Epithelial cell of prostate (primary cell): ENCODE measurements around the gene PDE4B.
"Not testable (repeated sequence)": the region's sequence is repeated elsewhere in the genome, so short reads cannot be mapped to it uniquely, and the experiment has no call there.

Experiments used
- DNase-seq: peaks from one replicate; pipeline ENCODE4 v3.0.0-alpha.2; 2011; ENCODE audit warnings: low read depth, low spot score
- H3K27ac ChIP-seq: fragments of 450-650 bp; 2 replicates; pipeline ENCODE4 v1.5.1; 2017; ENCODE audit warnings: mild to moderate bottlenecking

The PDE4B gene

DNA sequence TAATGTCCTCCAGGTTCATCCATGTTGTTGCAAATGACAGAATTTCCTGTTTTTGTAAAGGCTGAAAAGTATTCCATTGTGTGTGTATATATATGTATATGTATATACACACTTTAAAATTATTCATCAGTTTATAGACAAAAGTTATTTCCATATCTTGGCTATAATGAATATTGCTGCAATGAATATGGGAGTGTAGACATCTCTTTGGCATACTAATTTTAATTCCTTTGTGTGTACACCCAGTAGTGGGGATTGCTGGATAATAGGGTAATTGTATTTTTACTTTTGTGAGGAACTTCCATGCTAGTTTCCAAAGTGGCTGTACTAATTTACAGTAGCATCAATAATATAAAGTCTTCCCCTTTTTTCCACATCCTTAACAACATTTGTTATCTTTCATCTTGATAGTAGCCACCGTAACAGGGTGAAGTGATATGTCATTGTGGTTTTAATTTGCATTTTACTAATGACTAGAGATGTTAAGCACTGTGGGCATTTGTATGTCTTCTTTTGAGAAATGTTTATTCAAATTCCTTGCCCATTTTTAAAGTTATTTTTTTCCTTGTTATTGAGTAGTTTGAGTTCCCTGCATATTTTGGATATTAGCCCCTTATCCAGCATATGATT is 243.0 kb downstream of the PDE4B start:
- DNase-seq = no peak
- no peak overlapping the region for H3K27ac ChIP-seq

DNA sequence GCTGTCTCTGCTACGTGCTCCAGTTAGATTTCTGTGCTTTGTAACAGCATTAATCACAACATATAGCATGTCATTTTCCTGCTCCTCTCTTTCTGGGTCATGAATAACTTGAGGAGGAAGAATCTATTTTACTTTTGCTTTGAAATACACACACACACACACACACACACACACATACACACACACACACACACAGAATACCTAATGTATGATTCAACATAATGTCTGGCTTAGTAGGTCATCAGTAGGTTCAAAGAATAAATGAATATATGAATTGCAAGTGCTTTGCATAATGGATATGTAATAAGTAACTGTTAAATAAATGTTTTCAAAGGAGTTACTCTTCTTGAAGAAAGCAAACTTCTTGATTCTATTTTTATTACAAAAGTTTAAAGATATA is 249.0 kb downstream of the PDE4B start:
- H3K27ac ChIP-seq = no peak overlapping the region
- DNase-seq = no peak

DNA sequence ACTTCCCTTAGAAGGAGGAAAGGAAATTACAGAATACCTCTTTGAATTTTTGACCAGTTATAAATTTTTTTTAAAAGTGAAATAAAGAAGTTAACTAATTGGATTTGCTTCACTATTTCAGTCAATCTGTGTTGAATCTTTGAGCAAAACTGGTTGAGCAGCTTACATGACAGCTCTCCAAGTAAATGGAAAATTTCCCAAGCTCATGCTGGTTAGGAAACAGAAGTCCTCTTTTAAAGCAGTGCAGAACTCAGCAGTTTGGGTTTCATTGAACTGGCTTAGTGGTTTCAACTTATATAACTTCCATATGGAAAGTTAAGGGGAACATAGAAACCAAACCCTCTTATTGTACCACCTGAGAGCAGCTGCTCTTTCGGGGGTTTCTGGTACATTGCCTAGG is 250.5 kb downstream of the PDE4B start:
- H3K27ac ChIP-seq = no peak overlapping the region

DNA sequence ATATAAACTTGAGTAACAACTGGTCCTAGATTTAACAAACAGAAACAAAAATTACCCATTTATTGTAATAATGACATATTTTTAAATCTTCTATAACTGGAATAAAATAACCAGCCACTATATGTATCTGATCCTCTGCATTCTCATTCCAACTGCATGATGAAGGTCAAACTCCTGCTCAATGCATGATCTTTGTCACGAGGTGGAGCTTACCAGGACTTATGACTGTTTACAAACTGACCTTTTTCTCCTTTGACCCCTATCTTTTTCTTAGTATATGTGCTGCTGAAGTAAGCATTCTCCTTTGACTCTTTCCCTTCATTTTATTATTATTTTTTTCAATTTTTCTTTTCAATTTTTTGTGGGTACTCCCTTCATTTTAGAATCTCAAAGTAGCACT is 252.2 kb downstream of the PDE4B start:
- DNase-seq = no peak
- no peak overlapping the region for H3K27ac ChIP-seq

More for the DNA sequence above, 250.5 kb downstream of the PDE4B start:
- no peak for DNase-seq

DNA sequence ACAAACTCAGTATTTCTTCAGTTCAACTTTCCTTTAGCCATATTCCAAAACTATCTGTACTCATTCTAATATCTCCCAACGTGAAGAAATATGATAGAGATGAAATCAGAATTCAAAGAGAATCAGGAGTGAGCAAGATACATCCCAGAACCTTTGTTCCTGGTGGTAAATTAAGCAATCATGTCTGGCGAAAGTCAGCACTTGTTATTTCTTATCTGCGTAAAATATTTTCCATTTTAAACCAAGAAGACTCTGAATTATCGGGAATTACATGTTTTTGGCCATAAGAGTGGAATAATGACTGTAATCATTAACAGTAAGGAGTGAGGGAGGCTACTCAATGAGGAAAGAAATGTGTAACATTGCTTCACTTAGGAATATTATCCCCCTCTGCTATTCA is 253.7 kb downstream of the PDE4B start:
- no peak for DNase-seq
- H3K27ac ChIP-seq = no peak overlapping the region

DNA sequence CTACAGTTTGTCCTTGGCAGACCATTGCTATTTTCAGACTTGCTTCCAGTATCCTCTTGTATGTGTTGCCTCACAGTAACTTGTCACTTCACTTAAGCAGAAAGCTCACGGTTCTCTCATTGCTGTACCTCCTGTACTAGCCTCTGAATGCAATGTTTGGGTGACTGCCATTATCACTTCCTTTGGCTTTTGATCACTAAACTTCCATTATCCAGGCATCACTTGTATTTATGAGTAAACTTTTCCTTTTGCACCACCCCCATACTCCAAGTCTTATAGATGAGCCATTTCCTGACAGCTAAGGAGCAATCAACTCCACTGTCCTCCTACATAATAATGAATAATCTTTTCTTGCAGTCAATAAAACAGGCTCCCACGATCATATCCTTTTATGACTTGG is 255.3 kb downstream of the PDE4B start:
- no peak overlapping the region for H3K27ac ChIP-seq
- DNase-seq = no peak

DNA sequence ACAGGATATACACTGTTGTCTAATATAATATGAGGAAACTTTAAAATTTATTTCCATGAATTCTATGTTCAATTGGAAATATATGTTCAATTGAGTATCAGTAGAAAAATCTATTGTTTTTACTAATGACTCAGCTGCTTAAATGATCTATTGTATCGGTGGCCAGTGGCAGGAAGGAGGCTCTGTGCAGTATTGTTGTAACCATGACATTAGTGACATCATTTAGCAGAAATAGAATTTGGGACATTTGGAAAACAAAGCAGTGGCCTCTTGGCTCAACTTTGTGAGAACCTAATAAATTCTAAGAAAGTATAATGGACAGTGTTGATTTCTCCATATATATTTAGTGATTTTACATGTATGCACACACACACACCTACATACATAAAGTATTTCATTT is 257.4 kb downstream of the PDE4B start:
- no peak overlapping the region for H3K27ac ChIP-seq
- DNase-seq = no peak

DNA sequence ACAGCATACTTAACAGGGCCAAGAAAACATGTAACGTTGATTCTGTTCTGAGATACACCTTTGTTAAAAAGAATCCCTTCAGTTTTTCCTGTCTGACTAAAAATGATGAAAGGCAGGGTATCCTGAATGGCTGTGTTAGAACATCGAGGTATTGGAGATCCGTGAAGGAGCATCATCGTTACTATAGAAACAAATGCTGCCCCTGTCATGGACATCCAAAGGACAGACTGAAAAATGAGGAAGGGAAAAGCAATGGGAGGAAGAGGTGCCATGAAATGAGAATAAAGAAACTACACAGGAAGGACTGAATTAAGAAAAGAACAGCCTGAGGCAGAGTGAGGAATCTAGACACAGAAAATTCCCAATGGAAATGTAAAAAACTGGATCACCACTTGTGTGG is 257.9 kb downstream of the PDE4B start:
- no peak overlapping the region for H3K27ac ChIP-seq
- DNase-seq = no peak

DNA sequence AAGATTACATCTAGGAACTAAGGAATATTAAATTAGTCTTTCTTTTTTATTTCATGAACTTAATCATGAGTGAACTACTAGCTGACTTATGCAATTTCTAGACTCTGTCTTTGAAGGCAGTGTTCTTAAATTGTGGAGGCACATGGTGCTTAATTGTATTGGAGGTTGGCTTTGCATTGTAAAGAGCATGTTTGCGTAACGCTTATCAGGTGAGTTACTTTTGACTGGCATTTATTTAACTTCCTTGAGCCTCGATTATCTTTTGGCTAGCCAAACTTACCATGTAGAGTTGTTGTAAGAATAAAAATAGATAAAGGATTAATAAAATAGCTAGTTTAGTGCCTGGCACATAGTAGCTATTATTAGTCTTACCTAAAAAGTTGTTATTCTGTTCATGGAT is 262.4 kb downstream of the PDE4B start:
- no peak overlapping the region for H3K27ac ChIP-seq
- no peak for DNase-seq

DNA sequence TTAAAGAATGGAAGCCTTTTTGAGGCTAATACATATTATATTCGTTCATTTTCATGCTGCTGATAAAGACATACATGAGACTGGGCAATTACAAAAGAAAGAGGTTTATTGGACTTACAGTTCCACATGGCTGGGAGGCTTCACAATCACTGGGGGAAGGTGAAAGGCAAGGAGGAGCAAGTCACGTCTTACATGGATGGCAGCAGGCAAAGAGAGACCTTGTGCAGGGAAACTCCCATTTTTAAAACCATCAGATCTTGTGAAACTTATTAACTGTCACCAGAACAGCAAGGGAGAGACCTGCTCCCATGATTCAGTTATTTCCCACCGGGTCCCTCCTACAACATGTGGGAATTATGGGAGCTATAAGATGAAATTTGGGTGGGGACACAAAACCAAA is 264.8 kb downstream of the PDE4B start:
- H3K27ac ChIP-seq, DNase-seq: not testable (repeated sequence)

DNA sequence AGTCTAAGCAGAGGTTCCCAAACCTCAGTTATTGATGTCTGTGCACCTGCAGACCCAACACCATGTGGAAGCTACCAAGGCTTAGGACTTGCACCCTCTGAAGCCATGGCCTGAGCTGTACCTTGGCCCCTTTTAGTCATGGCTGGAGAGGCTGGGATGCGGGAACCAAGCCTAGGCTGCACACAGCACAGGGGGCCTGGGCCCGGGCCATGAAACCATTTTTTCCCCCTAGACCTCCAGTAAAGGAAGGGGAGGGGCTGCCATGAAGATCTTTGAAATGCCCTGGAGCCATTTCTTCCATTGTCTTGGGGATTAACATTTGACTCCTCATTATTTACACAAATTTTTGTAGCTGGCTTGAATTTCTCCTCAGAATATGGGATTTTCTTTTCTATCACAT is 265.9 kb downstream of the PDE4B start:
- no peak for DNase-seq
- H3K27ac ChIP-seq = no peak overlapping the region

DNA sequence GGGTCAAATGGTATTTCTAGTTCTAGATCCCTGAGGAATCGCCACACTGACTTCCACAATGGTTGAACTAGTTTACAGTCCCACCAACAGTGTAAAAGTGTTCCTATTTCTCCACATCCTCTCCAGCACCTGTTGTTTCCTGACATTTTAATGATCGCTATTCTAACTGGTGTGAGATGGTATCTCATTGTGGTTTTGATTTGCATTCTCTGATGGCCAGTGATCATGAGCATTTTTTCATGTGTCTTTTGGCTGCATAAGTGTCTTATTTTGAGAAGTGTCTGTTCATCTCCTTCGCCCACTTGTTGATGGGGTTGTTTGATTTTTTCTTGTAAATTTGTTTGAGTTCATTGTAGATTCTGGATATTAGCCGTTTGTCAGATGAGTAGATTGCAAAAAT is 274.5 kb downstream of the PDE4B start:
- DNase-seq, H3K27ac ChIP-seq: not testable (repeated sequence)

DNA sequence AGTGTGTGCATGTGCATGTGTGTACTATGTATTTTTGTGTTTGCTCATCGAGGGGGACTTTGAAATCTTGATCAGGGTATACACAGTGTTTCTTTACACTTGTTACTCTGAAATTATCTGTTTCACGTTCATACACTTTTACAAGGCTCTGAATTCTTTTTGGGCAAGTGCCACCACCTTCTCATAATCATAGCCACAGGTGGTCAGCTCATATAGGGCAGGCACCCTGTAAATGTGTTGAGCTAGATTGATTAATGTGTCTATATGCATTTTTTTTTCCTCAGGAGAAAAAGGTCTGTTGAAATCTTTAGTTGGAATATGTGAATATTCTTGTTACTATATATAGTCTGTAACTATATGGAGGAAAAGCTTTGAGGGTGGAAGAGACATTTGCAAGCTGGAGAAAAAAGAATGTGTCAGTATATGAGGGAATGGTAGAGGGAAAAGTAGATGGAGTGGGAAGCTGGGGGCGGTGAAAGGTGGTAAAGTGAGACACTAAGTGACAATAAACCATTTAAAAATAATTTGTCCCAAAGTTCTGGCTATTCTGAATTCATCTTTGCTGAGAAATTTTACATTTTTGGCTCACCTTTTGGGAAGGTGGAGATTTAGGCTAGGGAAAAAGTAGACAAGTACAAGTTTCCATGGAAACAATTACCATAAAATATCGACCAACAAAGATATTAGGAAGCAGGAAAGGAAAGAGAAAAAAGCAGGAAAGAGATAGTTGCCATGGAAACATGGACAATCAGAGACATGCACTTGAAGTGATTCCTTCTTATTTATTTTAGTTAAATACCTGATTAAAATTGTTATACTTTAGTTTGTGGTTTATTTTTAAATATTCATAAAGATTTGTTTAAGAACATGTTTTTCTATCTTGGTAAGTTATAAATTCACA is 277.5 kb downstream of the PDE4B start:
- H3K27ac ChIP-seq = no peak overlapping the region
- no peak for DNase-seq

DNA sequence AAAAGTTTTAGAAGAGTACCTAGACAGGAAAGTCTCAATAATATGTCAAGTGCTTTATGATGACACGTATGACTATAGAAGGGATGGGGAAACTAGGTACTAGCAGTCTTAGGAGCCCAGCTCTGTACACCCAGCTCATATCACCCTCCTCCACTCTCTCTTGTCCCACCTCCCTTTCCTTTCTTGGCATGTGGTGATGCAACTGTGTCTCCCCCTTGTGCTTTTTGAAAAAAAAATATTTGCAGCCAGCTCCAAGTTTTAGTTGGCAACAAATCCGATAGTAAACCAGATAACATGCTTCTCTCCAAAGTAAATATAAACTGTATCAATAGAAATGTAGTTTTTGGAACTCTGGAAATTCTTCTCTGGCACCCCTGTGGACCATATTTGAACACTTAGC is 280.7 kb downstream of the PDE4B start:
- no peak overlapping the region for H3K27ac ChIP-seq
- DNase-seq = no peak

DNA sequence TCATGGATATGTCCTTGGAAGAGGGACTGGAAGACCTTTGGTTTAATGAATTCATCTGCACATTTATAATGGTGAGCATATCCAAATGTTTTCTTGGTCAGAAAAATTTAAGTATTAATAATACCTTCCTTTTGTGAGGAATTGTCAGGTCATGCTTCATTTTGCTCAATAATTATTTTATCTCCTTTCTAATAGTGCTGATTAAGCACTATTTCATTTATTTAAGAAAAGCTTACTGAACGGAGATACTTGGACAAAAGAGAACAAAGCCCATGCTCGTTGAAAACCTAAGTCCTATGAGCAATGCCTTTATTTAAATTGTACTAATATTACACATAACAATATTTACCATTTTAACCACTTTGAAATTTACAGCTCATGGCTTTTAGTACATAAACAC is 281.5 kb downstream of the PDE4B start:
- no peak overlapping the region for H3K27ac ChIP-seq
- DNase-seq = no peak

DNA sequence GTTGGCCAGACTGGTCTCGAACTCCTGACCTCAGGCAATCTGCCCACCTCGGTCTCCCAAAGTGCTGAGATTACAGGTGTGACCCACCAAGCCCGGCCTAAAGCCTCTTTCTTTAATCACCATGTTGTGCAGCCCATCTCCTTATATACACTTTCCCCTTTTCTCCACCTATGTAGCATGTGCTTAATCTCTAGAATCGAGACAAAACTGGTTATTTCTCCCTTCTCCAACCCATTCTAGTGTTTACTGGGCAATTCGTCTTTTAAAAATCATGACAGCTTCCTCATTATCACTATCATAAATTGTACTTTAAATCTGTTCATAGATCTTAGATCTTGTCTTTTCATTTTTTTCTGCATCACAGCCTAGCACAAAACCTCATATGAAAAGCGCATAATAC is 285.7 kb downstream of the PDE4B start:
- H3K27ac ChIP-seq = no peak overlapping the region
- DNase-seq = no peak

DNA sequence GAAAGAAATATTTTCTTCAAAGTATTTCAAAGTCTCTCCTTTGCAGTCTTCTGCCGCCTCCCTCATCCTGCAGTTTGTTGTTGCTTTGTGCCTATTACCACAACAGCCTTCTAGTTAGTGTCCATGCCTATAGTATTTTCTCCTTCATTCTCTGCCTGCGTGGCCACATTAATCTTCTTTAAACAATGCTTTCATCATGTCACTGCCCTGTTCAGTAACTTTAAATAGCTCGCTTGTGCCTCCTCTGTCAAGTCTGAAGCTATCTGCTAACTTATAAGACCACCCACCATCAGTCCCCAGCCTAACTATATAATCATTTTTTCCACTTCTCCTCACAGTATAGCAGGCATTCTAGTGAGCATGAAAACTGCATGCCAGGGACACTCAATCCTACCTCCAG is 290.3 kb downstream of the PDE4B start:
- DNase-seq = no peak
- H3K27ac ChIP-seq = no peak overlapping the region

DNA sequence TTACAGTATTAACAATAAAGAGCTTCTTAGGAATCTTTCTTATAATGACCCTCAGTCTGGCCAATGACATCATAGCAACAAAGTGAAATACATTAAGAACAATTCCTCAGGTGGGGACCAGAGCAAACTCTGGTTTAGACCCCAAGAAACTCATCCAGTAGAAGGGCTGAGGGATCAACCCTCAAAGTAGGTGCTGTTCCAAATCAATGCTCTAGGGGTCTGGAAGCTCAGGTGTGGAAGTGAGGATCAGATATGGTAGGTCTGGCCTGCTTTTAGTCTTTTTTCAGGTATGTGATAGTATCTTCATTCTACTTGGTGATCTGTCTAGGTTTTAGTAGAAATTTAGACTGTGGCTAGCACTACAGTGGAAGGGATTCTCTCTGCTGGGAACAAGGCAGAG is 291.7 kb downstream of the PDE4B start:
- no peak for DNase-seq
- H3K27ac ChIP-seq = no peak overlapping the region

DNA sequence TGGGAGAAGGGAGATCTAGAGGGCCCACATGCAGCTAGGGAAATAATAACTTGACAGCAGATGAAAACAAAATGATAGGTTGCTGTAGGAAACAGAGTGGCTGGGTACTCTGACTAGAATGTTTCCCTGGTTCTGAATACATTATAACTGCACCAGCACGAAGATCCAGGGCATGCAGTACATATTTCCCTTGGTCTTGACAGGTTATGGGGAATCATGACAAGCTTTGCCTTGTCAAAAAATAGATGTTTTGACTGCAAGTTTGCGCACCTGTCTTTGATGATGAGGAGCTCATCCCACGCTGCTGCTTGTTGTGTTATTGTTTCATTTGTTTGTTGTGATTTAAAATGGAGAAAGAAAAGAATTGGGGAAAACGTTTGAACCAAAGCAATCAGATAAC is 292.9 kb downstream of the PDE4B start:
- DNase-seq = no peak
- no peak overlapping the region for H3K27ac ChIP-seq

DNA sequence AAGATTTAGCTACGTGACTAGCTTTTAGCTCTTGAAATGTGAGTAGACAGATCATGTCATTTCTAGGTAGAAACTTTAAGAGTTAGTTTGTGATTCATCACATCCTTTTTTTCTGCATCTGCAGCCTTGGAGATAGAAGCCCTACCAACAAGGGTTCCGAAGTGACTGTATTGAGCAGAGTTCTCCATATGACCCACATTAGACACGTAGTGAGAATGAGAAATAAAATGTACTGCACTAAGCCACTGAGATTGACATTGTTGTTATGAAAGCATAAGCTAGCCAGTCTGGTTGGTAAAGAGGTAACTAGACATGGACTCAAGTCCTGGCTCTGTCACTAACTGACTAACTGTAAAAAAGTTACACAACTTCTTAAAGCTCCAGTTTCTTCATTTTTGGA is 296.1 kb downstream of the PDE4B start:
- H3K27ac ChIP-seq = no peak overlapping the region
- no peak for DNase-seq

DNA sequence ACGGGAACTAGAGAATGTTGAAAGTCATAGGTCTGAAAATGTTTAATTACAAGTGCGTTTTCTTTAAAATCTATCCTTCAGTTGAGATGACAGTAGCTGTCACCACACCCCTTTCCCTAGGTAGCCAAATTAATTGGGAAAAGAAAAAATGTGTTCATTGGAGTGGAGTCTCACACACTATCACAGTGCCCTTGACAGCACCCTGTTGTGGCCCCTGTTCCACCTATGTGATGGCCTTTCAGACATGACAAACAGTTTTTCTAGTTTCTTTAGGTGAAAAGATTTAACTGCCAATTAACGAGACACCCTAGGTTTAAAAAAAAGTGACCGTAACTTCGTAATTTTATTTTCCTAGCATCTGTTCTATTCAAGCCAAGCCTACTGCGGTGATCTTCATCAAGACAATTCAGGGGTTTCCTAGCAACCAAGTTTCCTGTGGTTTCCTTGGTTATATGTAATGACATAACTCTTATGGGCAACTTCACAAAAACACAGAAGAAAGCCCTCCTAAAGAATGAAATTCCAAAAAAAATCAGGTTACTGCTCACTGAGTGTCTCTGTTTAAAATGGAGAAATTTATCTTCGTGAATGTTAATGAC is 298.3 kb downstream of the PDE4B start:
- DNase-seq = no peak
- no peak overlapping the region for H3K27ac ChIP-seq

DNA sequence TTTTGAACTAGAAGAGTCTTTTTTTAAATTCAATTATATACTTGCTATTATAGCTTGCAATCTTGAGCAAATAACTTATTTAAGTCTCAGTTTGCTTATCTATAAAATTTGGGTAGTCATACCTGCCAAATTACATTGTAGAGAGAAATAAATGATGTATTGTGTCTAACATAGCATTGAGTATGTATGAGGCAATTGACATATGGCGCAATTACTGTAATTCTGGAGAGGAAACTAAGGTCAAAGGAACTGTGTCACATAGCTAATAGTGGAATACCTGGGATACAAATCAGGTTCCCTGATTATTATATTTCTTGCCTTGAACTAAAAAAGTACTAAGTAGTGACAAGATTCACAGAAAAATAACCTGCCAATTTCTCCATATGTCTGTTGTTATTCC is 302.5 kb downstream of the PDE4B start:
- no peak overlapping the region for H3K27ac ChIP-seq
- no peak for DNase-seq
